ENCODE results near the gene DNAH8.
"Not testable (repeated sequence)": the region's sequence is repeated elsewhere in the genome, so short reads cannot be mapped to it uniquely, and the experiment has no call there.

The DNAH8 gene

DNA sequence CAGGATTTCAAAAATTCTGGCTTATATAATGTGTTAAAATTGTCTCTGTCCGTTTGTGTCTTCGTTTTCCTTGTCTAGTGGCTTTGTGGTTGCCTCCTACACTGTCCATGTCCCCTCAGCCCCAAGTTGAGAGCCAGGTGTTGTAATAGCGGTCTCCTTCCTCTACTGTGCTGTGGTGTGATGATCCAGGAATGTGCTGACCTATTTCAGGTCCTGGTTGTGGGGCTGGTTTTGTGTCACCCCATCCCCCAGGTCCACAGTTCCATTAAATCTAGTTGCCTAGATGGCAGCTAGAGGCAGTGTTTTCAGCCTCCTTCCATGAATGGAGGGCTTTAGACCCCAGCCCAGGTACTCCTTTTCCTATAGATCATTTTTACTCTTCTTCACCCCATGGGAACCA, 128.7 kb downstream of the DNAH8 start:
- no peak for DNase-seq

DNA sequence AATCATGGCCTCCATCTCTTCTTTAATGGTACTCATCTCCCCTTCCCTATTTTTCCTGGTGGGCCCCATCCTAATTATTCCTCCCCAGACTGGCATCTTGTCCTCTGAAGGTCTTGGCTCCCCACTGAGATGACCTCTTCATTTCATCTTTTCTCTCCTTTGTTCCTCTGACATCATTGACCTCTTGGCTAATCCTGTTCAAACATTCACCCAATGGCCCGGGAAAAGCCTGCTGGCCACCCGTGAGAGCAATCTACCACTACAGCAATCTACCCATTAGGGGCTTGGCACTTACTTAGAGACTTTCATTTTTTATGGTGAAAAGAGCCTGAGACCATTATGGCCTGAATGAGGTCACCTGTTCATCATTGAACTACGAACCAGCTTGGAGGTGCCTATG, 130.8 kb downstream of the DNAH8 start:
- DNase-seq: no peak

DNA sequence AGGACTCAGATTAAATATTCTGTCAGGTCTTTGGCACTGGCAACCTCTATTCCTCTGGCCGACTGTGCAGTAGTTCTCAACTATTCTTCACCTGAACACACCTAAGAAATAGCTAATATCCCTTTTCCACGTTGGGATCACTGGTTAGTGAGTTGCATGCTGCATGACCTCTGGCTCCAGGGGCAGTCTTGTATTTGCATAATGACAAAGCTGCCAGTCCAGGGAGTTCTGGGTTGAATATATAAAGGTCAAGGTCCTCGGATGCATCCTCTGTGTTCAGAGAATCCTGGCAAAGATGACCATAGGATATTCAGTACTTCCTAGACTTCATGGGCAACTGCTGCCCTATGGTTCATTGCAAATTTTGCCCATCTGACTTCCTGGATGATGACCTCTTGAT, 131.2 kb downstream of the DNAH8 start:
- DNase-seq: no peak

DNA sequence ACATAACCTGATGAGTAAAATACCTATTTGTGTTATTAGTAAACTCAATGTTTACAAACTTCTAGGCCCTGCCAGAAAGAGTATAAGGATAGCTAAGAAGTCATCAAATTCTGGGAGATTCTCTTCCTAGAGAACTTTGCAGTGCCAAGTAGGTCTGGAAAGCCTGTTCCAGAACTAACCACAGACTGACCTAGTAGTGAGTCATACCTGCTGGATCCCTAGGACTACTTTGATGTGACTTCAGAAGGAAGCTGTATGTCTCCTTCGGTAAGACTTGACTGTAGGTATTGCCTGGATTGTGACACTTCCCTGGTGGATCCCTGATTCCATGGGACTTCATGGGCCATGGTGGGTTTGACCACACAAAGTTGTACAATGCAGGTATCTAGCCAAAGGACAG, 131.7 kb downstream of the DNAH8 start:
- DNase-seq: no peak

DNA sequence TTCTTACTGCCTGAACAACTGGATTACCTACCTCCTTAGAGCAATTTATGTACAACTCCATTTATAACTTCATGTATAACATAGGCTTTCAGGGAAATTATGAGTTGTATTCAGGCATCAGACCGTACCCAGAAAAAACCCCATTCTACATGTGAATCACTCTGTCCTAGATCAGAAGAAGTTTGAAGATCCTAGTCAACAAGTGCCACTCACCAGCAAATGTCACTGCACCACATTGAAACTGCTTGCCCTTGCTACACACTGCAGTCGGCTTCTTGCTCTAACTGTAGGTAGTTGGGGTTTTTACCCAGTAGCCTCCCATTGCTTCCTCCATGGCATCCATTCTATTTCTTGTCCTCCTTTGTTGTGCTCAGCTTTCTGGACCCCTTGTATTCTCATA, 132.4 kb downstream of the DNAH8 start:
- no peak for DNase-seq

DNA sequence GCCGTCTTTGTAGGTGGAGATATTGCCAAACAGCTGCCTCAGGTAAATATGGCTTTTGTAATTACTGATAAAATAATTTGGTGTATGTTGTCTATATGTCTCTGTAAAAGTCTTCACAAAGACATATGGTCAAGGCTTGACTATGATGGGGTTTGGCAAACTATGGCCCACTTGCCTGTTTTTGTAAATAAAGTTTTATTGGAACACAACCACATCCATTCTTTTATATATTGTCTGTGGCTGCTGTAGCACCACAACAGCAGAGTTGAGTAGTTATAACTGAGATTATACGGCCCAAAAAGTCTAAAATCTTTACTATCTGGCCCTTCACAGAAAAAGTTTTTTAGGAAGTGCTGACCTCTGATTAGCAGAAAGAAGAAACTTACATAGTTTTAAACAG, 133.6 kb downstream of the DNAH8 start:
- DNase-seq: no peak

DNA sequence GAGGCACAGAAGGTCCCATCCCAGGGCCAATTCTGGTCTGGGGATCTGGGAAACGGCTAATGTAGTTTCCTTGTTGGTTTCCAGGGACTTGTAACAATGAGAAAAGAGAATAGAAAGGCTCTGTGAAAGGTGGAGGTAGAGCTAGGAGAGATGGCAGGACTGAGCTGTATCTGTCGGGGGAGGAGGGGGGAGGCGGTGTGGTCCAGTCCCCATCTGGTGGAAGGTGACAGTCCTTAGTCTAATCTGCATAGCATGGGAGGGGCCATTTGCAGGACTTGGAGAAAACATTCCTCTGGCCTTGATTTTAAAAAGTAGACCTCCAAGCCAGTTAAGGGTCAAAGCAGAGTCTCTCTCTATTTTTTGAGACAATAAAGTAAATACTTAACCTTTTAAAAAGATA, 137.1 kb downstream of the DNAH8 start:
- no peak for DNase-seq

DNA sequence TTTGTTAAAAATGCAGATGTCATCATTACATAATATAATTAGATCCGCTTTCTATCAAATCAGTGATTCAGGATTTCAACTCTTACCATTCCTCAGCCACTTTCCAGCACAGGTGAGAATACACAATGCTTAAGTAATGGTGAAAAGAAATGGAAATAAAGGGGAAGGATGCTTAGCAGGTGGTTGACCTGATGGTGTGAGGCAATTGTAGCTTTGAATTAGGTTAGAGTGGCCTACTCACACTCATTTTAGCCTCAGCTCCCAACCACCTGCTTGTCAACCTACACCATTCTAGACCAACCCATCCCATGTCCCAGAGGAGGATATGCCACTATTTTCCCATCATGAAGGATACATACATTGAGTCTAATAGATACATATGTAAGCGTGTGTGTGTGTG, 138.1 kb downstream of the DNAH8 start:
- no peak for DNase-seq

DNA sequence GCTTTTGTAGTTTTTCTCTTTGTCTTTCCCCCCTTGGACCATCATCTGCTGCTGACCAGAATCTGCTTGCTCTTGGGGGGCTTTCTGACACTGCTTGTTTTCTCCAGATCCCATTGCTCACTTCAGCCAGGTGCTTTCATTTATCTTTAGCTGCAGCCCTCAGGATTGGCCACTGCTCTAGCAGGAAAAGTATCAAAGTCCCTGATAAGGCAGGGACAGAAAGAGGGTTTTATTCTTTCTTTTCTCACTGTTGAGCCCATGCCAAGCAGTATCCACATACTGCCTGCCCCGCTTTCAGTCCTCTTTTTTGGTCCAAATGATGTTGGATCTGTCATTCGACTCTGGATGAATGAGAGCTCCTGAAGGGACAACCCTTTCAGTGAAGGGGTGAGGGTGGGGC, 141.4 kb downstream of the DNAH8 start:
- DNase-seq: no peak

DNA sequence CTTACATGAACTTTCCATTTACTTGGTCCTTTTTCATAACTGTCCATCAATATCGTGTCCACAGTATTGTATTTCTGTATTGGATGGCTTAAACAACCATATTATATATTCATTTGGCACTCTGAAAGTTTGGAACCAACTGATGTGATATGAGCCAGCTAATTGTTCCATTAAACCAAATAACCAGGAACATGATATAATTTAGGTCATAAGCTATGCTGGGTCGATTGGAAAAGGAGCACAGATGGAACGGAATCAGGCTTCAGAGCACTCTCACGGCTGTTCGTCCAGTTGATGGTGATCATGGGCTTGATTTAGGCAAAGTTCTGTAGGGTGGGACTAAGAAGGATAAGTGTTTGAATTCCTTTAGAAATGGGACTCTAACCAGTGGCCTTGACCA, 142.7 kb downstream of the DNAH8 start:
- no peak for DNase-seq

DNA sequence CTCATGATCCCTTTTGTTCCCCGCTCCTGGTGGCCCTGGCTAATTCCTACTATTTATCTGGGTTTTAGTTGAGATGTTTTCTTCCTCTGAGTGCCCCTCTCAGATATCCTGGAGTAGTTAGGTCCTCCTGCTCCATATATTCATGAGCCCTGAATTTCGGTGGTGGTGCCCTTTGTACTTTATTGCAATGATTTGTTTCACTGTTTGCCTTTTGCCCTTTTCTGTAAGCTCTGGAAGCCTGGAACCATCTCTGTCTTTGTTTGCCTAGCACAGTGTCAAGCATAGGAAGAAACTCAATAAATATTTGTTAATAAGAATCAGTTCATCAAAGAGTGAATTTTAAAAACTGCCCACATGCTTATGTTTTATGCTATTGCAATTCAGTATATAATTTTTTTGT, 144.9 kb downstream of the DNAH8 start:
- DNase-seq: no peak

DNA sequence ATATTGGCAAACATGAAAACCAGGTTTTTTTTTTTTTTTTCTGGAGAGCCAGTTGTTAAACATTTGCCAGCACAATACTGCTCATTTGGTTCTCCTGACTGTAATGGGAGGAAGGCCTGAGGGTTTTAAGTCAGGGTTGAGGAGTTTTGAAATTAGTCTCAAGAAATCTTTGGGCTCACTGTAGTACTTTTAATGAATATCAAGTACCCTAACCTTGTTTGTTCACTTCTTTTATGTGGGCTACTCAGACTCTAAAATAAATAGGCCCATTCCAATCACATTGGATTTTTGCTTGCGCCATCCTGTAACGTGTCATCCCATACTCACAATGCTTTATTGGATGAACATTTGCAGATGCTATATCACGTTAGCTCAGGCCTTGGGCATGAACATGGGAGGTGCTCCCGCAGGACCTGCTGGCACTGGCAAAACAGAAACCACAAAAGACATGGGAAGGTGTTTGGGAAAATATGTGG, 146.9 kb downstream of the DNAH8 start:
- peak; percentile 13 for DNase-seq

DNA sequence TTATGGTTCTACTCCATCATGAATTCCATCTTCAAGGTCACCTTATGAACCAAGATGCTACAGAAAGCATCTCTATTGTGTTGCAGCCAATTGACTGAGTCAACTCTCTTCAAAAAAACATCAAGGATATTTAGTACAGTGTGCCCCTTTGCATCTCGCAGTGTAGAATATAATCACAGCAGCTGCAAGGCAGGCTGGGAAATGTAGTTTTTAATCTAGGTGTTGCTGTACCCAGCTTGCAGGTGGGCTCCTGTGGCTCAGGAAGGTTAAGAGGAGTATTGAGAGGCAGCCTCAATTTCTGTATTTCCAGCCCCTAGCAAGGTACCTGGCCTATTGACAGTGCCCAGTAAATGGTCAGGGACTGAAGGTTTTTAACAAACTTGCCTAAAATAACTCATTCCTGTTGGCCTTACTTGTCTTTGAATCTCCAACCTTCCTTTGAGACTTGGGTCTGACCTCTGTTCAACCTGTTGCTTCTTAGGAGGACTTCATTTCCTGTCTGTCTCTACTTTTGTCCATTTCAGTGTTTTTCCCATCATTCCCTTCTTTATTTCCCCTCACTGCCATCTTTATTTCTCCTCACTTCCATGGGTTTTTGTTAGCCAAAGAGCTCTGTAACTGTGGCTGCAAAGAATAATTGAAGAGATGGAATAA, 150.5 kb downstream of the DNAH8 start:
- no peak for DNase-seq

DNA sequence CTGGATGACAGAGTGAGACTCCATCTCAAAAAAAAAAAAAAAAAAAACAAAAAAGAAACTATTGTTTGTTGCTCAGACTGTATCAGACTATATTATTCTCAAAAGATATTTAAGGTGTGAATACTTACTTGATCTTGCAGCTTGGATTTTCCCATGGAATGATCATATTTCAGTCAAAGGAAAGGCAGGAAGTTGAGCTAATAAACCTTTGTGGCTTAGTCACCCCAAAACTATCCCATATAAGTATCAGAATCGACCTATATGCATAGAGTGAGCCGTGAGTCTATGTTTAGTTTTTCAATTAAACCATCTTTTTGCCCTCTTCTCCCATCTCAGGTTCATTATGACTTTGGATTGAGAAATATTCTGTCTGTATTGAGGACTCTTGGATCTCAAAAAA, 152.6 kb downstream of the DNAH8 start:
- DNase-seq: no peak

DNA sequence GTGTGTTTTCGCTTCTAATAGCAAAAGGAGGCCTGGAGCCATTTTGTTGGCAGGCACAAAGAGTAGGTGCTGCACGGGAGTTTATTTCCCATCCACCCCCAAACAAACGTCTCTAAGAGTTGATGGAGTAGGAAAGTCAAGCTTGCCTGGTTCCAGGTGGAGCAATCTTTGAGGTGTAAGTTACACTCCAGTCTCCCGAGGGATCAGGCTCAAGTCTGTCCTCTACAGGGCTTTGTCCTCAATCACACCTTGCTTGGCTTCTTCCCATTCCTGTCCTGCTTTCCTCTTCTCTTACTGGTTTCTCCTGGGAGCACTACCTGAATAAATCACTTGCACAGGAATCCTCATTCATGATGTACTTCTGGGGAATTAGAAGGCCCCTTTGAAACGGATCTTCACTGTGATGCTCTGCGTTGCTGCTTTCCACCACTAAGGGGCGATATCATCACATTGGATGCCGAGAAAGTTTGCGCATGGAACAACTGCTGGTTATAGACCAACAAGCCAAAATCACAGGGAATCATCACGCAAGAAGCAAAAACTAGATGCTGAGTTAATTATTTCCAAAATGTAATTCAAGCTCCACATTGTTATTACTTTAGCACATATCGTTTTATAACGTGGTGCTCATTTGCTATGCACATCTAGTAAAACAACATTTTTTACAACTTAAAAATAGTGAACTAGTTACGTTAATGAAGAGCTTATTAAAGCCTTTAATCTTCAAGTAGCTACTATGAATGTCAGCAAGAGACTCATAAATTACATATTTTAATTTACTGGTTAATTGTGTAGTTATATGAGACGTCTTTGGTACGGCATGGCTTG, 156.8 kb downstream of the DNAH8 start:
- peak; percentile 47 for DNase-seq

DNA sequence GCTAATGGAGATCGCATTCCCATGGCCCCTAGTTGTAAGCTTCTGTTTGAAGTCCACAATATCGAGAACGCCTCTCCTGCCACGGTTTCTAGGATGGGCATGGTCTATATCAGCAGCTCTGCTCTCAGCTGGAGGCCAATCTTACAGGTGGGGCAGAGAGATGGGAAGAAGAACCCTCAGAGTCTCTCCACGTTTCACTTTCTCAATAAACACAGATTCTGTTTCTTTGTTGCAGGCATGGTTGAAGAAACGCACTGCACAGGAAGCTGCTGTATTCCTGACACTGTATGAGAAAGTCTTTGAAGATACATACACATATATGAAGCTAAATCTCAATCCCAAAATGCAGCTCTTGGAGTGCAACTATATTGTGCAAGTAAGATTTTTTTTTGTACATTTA, 157.9 kb downstream of the DNAH8 start:
- DNase-seq: no peak

DNA sequence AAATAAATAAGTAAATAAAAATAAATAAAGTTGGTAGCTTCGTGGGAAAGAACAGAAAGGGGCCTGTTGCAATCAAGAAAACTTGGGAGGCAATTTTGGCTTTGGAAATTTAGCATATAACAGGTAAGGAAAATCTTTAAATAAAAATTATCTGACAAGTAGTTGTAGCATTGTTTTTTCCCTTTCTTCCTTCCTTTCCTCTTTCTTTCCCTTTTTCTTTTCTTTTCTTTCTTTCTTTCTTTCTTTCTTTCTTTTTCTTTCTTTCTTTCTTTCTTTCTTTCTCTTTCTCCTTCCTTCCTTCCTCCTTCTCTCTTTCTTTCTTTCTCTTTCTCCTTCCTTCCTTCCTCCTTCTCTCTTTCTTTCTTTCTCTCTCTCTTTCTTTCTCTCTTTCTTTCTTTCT, 158.7 kb downstream of the DNAH8 start:
- not testable (repeated sequence) for DNase-seq

DNA sequence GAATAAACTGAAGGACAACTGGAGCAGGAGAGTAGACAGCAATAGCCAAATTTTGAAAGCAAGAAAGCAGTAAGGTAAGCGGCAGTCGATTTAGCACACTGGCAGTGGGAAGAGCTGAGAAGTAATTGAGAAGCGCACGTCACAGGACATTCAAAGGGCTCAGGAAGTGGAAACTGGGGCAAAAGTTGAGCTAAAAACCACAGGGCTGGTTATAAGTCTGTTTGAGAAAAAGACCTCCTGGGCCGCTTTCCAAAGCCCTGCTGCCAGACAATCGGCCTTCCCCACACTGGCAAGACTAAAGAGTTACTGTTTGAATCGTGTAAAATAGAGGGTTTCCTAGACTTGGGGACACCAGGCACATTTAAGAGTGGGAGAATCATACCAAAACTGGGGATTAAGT, 161.4 kb downstream of the DNAH8 start:
- no peak for DNase-seq

DNA sequence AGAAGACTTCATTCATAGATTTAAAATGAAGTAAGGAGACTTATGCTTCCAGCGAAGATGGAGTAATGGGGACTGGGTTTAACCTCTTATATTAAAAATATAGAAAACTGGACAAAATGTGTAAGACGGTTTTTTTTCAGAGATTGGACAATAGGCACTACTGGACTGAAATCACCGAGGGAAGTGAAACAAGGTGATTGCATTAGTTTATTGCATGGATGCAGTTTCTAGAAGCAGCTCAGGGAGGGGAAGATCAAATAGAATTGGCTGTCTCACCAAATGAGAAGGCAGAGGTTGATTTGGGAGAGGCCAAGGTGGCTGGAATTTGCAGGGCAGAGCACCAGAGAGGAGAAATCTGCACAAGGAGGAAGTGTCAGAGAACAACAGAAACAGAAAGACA, 162.6 kb downstream of the DNAH8 start:
- DNase-seq: no peak

DNA sequence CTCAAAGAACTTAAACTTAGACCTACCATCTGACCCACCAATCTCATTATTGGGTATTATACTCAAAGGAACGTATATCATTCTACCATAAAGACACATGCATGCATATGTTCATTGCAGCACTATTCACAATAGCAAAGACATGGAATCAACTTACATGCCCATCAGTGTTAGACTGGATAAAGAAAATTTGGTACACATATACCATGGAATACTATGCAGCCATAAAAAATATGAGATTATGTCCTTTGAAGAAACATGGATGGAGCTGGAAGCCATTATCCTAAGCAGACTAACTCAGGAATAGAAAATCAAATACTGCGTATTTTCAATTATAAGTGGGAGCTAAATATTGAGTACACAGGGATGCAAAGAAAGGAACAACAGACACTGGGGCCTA, 167.0 kb downstream of the DNAH8 start:
- DNase-seq: no peak

DNA sequence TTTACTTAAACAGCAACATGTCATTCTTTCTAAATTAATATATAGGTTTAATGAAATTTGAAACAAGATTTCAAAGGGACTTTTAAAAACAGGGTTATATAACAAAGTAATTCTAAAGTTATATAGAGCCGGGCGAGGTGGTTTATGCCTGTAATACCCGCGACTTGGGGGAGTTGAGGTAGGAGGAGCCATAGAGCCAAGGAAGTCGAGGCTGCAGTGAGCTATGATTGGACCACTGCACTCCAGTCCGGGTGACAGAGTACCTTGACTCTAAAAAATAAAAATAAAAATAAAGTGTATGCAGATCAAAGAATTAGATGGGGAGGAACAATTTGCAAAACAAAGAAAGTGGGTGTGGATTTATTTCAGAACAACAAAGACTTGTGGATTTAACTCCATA, 182.4 kb downstream of the DNAH8 start:
- DNase-seq: no peak

DNA sequence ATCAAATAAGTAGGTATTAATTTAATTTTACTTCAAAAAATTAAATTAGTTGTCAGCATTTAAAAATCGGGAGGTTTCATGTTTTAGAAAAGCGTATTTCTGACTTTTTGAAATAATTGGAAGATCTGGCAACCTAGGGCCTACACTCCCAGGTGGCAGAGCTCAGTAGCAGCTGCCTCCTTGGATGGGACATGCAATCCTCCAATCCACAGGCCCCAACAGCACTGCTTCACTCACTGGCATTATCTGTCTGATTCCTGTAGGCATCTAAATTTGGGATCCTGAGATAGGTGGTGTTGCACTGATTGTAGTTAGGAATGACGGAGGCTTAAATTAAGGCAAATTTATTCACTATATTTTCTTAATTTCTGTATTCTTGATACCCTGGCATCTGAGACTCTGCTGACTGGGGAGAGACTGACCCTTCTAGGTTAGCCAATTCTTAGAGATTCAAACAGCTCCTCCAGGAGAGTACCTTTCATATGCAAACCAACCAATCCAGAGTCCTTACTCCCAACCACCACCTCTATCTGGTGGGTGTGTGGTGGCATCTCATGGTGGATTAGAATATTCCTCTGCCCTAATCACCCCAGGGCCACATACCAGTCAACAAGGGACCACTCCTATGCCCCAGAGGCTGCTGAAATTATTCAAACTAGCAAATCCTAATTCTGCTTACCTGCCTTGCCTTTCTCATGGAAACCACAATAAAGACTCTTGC, 186.9 kb downstream of the DNAH8 start:
- no peak for DNase-seq

DNA sequence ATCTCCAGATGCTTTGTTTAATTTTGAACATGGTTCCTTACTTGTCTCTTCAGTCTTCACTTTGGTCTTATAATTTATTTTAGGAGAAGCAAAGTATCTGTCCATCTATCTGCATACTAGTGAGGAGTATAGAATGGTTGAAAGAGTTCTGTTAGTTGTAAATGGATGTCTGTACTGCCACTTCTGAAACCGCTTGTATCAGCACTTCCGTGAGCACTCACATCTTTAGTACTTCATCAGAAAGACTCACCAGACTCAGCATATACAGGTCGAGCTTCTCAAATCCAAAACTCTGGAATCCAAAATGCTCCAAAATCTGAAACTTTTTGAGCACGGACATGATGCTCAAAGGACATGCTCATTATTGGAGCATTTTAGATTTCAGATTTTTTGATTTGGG, 191.5 kb downstream of the DNAH8 start:
- no peak for DNase-seq

DNA sequence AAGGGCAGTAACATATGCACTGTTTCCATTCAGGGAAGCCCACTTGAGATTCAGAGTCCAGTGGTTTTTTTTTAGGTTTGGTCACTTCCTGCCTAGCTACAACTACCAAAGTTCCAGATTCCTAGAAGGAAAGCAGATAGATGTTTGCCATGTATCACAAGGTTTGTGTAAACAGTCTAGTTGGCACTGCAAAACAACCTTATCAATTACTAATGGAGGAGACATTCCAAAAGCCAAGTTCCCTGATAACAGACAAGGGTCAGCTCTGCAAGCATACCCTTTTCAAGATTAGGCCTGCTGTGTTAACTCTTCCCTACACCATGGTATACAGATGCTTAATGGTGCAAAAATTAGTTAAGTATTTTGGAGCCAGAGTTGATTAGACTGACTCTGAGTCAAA, 192.2 kb downstream of the DNAH8 start:
- no peak for DNase-seq
